Measurements from ENCODE around the gene CR1L.

- TF ChIP-seq CTCF (IDR thresholded peaks at IDR 0.05; ENCODE audit: poor library complexity, severe bottlenecking) (no peak), EZH2 (IDR thresholded peaks at IDR 0.05; ENCODE audit: borderline replicate concordance, insufficient read depth, low read length, poor library complexity, severe bottlenecking) (no peak), RAD21 (conservative IDR thresholded peaks at IDR 0.05) (no peak), TAF1 (IDR thresholded peaks at IDR 0.05; ENCODE audit: low read depth) (no peak), SMC3 (conservative IDR thresholded peaks at IDR 0.05; ENCODE audit: poor library complexity) (no peak), EP300 (conservative IDR thresholded peaks at IDR 0.05; ENCODE audit: poor library complexity, severe bottlenecking) (no peak), MXI1 (conservative IDR thresholded peaks at IDR 0.05; ENCODE audit: poor library complexity, severe bottlenecking) (no peak), POLR2AphosphoS5 (IDR thresholded peaks at IDR 0.05) (no peak), REST (IDR thresholded peaks at IDR 0.05; ENCODE audit: borderline replicate concordance) (no peak)
Measured at GRCh38 chr1:207676153-207676552, 31.2 kb downstream of the CR1L start.
